C4-2B (cell line): Measurements from ENCODE around the gene MIPEP.
"Not testable (repeated sequence)": the region's sequence is repeated elsewhere in the genome, so short reads cannot be mapped to it uniquely, and the experiment has no call there.

Experiments used
- H3K27ac ChIP-seq: fragments of 450-650 bp; 2 replicates; pipeline ENCODE4 v1.5.1; 2017
- CTCF ChIP-seq: fragments of 450-650 bp; conservative IDR thresholded peaks from 2 replicates; pipeline ENCODE4 v1.5.1; 2017; ENCODE audit warnings: mild to moderate bottlenecking
- ZFX ChIP-seq: fragments of 450-650 bp; IDR thresholded peaks from 2 replicates; pipeline ENCODE4 v1.6.1; 2017

The MIPEP gene

DNA sequence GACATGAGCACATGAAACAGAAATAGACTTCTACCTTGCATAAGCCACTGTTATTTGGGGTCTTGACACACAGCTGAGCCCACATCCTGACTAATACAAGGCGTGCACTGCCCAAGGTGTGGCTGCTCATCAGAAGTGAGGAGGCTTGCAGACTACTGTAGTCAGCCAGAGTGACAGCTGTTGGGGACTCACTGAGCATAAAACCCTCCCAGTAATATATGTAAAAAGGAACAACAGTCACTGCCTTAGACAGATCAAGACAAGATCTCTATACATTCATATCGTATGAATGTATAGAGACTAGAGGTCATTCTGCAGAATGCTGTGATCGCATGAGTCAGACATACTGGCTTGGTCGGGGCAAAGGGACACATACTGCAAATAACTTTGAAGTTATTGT, 12.2 kb upstream of the MIPEP start:
- no peak for TF ChIP-seq CTCF
- TF ChIP-seq ZFX, result no peak
- no peak overlapping the region for H3K27ac ChIP-seq

DNA sequence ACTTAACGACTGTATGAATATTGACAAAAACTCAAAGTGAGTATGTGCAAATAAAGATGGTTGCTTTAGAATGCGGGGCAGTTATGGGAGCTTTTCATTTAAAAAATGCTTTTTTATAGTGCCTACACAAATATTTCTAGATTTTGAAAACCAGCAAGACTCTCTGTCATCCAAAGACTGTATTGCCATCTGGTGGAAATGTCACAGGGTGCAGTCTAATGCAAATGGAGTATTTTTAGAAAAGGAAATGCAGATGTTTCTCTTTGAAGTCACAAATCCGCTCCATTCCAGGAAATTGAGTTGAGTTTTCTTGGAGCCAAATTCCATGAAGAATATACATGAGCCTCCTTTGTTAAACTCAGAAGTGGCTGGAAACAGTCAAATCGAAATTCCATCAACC, 10.4 kb upstream of the MIPEP start:
- TF ChIP-seq CTCF, result peak; percentile 86
- no peak for TF ChIP-seq ZFX
- H3K27ac ChIP-seq, result no peak overlapping the region

DNA sequence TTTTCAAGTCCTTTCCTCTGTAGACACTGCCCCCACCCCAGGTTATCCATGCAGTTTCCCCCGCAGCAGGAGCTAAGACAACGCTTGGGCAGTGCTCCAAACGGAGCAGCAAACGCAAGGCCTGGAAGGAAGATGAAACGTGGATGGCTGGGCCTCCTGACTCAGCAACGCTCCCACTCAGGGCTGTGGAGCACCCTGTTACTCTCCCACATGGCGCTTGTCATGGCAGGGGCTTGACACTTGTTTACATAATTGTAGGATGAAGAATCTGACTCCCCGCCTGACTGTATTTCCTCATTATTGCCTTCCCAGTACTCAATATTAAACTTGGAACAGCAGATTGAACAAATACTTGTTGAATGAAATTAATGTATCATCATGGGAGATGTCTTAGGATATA, 8.9 kb upstream of the MIPEP start:
- no peak for TF ChIP-seq ZFX
- TF ChIP-seq CTCF, result no peak
- no peak overlapping the region for H3K27ac ChIP-seq

DNA sequence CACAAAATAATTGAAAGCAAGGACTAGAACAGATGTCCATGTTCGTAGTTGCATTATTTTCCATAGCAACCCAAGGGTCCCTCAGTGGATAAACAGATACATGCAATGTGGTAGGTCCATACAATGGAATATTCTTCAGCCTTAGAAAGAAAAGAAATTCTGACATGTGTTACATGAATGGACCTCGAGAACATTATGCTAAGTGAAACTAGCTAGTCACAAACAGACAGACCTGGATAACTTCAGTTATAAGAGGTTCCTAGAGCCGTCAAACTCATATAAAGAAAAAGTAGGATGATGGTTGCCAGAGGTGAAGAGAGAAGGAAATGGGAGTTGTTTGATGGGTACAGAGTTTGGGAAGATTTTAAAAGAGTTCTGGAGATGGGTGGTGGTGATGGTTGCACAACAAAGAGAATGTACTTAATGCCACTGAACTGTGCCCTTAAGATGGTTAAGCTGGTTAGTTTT, 8.3 kb upstream of the MIPEP start, which contains the start of gene C1QTNF9B:
Gene C1QTNF9B, minus strand, starts transcription at position 51 of the 468 bp plus-strand sequence.
- H3K27ac ChIP-seq, result not testable (repeated sequence)

DNA sequence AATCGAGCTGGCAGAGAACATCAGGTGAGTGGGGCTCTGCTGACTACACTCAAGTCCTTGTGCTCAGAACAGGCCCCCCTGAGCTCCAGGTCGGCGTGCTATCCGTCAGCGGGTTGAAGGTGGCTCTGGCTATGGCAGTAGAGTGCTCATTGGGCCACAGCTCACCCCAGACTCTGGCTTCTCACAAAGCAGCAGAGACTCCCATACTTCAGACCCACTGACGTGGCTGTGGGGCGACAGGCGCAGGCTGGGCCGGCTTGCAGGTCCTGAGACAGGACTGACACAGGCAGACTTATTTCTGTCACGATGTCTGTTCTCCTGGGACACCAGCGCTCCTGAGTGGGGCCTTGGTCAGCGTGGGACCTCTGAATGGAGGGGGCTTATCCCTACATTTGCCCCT, 5.5 kb upstream of the MIPEP start:
- H3K27ac ChIP-seq, result not testable (repeated sequence)

- not testable (repeated sequence) for H3K27ac ChIP-seq
Measured at GRCh38 chr13:23893791-23894190, 4.6 kb upstream of the MIPEP start.

GRCh38 chr13:23889615-23890607, 711 bp upstream of the MIPEP start:
- TF ChIP-seq CTCF, result peak; percentile 88
- TF ChIP-seq ZFX, result no peak
- H3K27ac ChIP-seq, result peak overlapping the region; percentile 86

GRCh38 chr13:23884361-23884760, 4.8 kb downstream of the MIPEP start:
- H3K27ac ChIP-seq, result not testable (repeated sequence)

DNA sequence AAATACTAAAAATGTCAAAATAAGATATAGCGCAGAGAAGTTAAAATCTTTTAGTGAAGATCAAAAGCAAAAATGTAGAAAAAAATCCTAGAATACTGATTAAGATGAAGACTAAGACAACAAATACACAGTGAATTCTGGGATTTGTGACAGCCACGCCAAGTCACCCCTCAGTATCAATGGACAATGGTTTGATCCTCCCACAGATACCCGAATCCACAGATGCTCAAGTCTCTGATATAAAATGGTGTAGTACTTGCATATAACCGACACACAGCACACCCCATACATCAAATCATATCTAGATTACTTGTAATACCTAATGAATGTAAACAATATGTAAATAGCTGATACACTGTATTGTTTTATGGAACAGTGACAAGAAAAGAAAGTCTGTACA, 5.9 kb downstream of the MIPEP start:
- no peak overlapping the region for H3K27ac ChIP-seq
- TF ChIP-seq CTCF (no peak), ZFX (no peak)

GRCh38 chr13:23881402-23881800, 7.8 kb downstream of the MIPEP start:
- not testable (repeated sequence) for H3K27ac ChIP-seq

DNA sequence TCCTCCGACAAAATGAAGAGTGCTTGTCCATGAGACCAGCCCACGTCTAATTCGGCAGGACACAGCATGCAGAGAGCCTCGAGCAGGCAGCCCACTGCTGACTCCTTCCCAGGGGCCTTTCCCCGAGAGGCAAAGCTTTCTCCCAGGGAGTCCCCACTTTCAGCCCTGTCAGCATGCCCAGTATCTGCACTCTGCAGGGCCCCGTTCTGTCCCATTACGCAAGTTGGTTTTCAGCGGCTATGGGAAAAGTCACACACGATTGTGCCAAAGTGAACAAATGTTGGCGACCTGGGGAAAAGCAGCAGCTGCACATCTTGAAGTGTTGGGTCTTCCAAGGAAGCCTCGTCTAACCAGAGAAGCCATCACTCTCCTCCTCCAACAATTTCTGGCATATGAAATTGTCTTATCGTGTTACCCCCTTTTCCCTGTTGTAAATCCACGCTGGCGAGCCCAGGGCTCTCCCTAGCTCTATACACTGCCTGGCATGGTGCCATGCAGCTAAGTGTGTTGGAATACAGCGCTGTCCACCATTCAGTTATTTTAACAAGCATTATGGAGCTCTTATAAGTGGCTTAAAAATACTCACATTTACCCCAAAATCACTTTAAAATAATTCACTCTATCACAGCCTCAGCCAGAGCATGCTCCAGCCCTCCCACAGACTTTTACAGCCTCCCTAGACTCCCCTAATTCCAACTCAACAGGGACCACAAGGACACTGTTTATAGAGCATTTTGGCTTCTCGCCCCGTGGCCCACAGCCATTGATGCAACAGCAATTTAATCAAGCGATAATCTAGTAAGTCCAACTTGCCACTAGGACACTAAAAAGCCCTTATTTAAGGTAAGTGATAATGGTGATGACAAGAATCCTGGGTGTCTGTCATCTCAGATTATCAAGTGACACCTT, 8.5 kb downstream of the MIPEP start:
- H3K27ac ChIP-seq, result not testable (repeated sequence)
